ENCODE data around the gene GRM8.

- no peak for TF ChIP-seq TARDBP (IDR thresholded peaks at IDR 0.05)
- TF ChIP-seq SP1 (IDR thresholded peaks at IDR 0.05): no peak
- no peak for TF ChIP-seq CTBP1 (IDR thresholded peaks at IDR 0.05; ENCODE audit: borderline replicate concordance)
- no peak for TF ChIP-seq FOXA1 (IDR thresholded peaks at IDR 0.05)
- TF ChIP-seq BHLHE40 (IDR thresholded peaks at IDR 0.05; ENCODE audit: borderline replicate concordance): no peak
- no peak for TF ChIP-seq HDGF (IDR thresholded peaks at IDR 0.05; ENCODE audit: borderline replicate concordance)
Observed at GRCh38 chr7:127209886-127210285, 42.9 kb downstream of the GRM8 start.

Data from HEK293T (cell line).